Measurements from ENCODE around the gene DNAH5.

DNAH5 gene

GRCh38 chr5:13946111-13946510, 1.6 kb upstream of the DNAH5 start:
- H3K4me3 ChIP-seq (ENCODE audit: low read depth, low read length), result no peak overlapping the region
- DNase-seq (ENCODE audit: low read depth, low spot score), result peak; percentile 59
- TF ChIP-seq CTCF (IDR thresholded peaks at IDR 0.05; ENCODE audit: low read depth, low read length), result no peak
- in situ Hi-C loops (cut with HindIII; ENCODE audit: low sequenced_read_pairs), result no loop called here

GRCh38 chr5:13945271-13945670, 783 bp upstream of the DNAH5 start:
- H3K4me3 ChIP-seq (ENCODE audit: low read depth, low read length), result no peak overlapping the region
- in situ Hi-C loops (cut with HindIII; ENCODE audit: low sequenced_read_pairs), result no loop called here
- no peak for TF ChIP-seq CTCF (IDR thresholded peaks at IDR 0.05; ENCODE audit: low read depth, low read length)
- no peak for DNase-seq (ENCODE audit: low read depth, low spot score)

GRCh38 chr5:13943676-13944075, 812 bp downstream of the DNAH5 start:
- no peak for TF ChIP-seq CTCF (IDR thresholded peaks at IDR 0.05; ENCODE audit: low read depth, low read length)
- in situ Hi-C loops (cut with HindIII; ENCODE audit: low sequenced_read_pairs), result no loop called here
- no peak overlapping the region for H3K4me3 ChIP-seq (ENCODE audit: low read depth, low read length)
- no peak for DNase-seq (ENCODE audit: low read depth, low spot score)

GRCh38 chr5:13941468-13941867, 3.0 kb downstream of the DNAH5 start:
- TF ChIP-seq CTCF (IDR thresholded peaks at IDR 0.05; ENCODE audit: low read depth, low read length), result no peak
- in situ Hi-C loops (cut with HindIII; ENCODE audit: low sequenced_read_pairs), result no loop called here
- DNase-seq (ENCODE audit: low read depth, low spot score), result no peak
- no peak overlapping the region for H3K4me3 ChIP-seq (ENCODE audit: low read depth, low read length)

GRCh38 chr5:13939638-13940037, 4.8 kb downstream of the DNAH5 start:
- TF ChIP-seq CTCF (IDR thresholded peaks at IDR 0.05; ENCODE audit: low read depth, low read length), result no peak
- no peak for DNase-seq (ENCODE audit: low read depth, low spot score)

GRCh38 chr5:13934921-13935320, 9.6 kb downstream of the DNAH5 start:
- in situ Hi-C loops (cut with HindIII; ENCODE audit: low sequenced_read_pairs), result no loop called here
- DNase-seq (ENCODE audit: low read depth, low spot score), result no peak
- no peak overlapping the region for H3K4me3 ChIP-seq (ENCODE audit: low read depth, low read length)
- TF ChIP-seq CTCF (IDR thresholded peaks at IDR 0.05; ENCODE audit: low read depth, low read length), result no peak

More at GRCh38 chr5:13939638-13940037, 4.8 kb downstream of the DNAH5 start:
- in situ Hi-C loops (cut with HindIII; ENCODE audit: low sequenced_read_pairs), result no loop called here
- no peak overlapping the region for H3K4me3 ChIP-seq (ENCODE audit: low read depth, low read length)

GRCh38 chr5:13934125-13934524, 10.4 kb downstream of the DNAH5 start:
- no peak for DNase-seq (ENCODE audit: low read depth, low spot score)
- no peak overlapping the region for H3K4me3 ChIP-seq (ENCODE audit: low read depth, low read length)
- in situ Hi-C loops (cut with HindIII; ENCODE audit: low sequenced_read_pairs), result no loop called here
- TF ChIP-seq CTCF (IDR thresholded peaks at IDR 0.05; ENCODE audit: low read depth, low read length), result no peak
